ENCODE measurements around the gene LBX2.
"Not testable (repeated sequence)": the region's sequence is repeated elsewhere in the genome, so short reads cannot be mapped to it uniquely, and the experiment has no call there.

LBX2 gene

DNA sequence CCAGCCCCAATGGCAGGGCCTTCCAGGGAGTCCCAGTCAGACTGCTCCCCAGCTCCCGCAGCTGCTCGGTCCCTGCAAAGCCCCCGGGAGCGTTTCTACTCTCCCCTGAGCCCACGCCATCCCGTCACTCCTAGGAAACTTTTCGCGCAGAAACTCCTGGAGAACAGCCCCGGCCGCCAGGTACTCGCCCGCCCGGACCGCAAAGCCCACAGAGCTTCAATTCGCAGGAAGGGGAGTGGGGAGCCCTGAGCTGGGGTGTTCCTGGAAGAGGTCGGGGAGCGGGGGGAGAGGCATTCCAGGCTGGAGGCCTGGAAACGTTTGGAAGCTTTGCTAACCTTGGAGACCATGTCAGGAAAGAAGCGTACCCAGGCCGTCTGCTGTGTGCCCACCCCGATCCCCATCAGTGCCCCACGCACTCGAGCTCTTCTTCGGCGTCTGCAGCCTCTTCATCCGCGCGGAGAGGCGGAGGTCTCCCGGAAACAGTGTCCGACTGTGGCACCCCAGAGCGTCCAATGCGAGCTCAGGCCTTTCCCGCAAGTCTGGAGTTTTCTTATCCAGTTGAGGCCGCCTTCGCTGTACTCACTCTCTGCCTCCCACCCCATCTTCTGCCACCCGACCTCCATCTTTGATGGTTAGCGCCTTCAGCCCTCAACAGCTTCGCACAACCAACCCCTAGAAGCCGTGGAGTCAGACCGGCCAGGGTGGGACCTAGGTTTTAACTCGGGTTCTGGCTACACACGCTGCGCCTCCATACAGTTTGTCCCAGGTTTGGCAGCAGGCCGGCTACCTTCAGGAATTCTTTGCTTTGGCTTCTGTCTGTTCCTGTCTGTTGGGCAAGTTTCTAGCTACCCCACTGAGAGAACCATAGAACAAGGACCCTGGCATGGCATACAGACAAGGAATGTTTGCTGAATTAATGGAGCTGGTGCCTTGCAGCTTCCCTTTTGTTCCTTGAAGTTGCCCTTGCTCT, 4.4 kb upstream of the LBX2 start:
- no peak for DNase-seq (ENCODE audit: low spot score)

DNA sequence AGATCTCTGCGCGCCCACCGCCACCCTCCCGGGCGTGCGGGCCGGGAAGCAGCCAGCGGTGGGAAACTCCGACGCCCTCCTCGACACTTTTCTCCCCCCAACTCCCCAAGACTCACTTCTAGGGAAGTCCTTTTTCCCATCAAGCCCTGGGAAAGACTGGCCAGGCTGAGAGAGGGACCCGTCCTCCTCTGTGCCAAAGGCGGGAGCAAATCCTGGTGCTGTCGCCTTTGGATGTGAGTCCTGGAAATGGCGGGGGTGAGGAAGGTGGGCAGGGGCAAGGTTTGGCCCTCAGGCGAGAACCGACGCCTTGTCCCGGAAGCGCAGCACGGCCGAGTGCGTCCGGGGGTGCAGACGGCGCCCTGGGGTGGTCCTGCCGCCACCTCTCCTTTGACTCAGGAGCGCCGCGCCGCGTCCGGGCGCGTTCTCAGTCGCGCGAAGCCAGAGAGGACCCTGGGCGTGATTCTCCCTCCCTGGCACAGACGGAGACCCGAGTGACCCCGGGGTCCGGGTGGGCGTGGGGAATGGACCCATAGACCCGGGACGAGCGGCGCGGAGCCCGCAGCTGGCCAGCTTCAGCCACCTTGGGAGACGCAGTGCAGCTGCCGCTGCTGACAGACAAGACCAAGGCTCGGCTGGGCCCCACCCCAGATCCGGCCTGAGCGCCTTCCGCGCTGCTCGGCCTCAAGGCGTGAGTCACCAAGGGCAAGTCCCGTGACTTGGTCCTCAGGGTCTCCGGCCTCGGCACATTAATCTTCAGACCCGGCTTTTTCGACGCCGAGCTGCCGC, 3.5 kb upstream of the LBX2 start:
- DNase-seq (ENCODE audit: low spot score) = no peak

DNA sequence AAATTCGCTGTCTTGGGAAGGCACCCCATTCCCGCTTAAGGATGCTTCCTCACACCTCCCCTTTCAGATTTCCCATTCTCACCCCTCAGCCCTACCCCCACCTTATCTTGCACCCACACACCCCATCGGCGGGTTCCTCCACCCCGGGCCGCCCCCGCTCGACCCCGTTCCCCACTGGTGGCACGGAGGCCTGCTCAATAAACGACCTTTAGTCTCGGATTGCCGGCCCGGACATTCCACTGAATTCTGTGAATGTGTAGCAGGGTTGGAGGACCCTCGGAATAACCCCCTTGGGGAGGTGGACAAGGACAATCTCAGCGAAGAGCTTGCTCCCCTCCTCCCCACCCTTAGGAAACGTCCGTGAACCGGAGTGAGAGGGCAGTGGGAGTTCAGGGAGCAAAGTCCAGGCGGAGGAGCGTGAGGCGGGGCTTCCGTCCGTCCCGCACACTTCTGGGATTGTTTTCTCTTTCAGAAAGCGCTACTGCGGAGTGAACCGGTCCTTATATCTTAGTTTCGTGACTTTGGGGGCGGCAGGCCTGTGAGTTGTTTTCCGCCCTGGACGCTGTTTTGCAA, 2.8 kb upstream of the LBX2 start:
- DNase-seq (ENCODE audit: low spot score) = no peak

DNA sequence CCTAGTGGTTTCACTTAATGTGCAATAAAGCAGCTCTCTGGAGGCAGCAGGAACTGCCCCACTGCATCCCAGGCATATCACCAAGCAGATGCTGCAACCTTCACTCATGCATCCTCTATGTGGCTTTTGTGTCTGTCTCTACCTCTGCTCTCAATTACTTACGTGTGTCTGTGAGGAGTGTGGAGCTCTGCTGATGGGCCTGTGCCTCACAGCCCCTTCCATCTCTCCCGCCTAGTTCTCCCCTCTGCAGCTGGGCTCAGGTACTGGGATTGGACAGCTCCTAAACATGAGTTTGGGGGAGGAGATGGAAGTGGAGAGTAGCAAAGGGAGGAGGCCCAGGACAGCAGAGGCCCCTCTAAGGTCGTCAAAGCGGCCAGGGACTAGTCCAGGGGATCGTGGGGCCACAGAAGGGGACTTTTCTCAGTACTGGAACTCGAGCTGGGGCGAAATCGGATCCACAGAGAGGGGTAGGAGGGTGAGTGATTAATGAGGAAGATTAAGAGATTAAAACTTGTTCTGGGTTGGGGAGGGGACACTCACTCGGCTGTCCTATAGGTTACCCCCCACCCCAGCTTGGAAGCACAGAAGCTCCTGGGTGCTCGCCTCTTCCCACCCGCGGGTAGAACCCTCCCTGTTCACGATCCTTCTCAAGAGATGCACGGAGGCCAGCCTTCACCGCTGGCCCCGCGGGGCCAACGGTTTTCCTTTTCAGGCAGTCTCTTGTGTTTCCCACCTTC, 2.1 kb upstream of the LBX2 start:
- peak; percentile 52 for DNase-seq (ENCODE audit: low spot score)

DNA sequence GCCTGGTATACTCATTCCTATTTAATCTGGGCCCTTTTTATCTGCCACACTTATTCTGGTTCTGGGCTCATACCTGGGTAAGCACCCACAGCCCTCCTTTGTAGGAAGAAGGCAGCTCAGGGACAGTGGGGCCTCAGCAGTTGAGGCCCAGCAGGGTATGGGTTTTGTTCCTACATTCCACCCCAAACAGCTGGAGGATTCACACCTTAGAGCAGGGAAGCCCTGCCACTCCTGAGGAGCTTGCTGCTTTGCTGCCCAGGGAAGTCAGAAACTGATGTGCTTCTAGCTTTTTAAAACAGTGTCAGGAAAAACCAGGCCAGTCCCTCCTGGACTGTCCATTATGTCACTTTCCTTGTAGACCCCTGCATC, 1.2 kb upstream of the LBX2 start:
- no peak for DNase-seq (ENCODE audit: low spot score)

DNA sequence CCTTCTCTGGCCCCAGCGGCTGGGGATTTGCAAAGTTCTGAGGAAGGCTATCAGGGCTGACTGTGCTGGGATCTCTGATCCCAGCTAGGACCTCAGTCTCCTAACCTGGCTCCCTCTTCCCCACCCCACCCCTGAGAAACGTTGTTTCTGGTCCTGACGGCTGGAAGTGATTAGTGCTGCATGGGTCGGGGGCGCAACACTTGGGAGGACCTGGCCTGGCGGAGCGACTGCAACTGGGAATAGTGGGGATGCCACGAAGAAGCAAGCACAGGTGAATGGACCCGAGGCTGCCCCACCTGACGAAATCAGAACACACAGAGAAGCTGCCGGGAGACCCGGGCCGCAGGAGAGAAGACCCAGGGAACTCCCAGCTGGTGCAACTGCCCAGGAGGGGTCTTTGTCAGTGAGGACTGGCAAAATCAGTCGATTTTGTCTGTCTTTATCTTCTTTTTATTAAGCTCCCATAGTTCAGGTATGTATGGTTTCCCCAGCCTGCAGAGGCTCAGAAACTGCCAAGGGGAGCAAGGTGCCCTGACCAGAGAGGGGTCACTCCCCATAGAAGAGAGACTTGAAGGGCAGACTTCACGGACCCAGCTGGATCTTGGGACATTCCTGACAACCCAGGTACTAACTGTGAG, 656 bp upstream of the LBX2 start:
- no peak for DNase-seq (ENCODE audit: low spot score)

DNA sequence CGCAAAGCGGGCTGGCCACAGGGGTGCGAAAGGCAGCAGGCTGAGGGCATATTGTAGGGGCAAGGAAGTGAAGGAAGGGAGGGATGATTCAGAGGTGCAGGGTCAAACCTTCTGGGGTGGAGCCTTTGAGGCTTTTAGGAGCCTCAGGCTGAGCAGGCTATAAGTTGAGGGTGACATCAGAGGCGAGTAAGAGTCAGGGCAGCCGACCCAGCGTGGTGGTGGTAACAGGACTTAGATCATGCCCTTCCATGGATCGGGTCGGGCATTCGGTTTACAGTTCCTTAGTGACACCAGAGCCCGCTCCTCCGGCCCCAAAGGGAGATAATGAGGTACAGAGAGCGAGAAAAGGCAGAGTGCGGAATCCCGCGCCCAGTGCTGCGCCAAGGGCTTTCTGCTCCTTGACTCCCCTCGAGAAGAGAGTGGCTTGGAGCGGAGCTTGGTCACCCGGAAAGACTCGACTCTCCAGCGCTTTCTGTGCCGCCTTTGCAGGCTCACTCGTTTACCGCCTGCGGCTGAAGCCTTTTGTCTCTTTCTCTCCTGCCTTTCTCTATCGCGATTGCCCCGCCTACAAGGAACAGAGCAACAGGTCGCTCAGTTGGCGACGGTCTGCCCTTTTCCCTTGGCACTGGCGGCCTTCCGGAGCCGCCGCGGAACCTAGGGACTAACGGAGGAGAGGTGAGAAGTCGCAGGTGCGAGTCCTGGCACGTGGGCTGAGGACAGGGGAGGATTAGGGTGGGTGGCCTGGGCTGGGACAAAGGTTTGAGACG, 720 bp downstream of the LBX2 start:
- DNase-seq (ENCODE audit: low spot score) = no peak

DNA sequence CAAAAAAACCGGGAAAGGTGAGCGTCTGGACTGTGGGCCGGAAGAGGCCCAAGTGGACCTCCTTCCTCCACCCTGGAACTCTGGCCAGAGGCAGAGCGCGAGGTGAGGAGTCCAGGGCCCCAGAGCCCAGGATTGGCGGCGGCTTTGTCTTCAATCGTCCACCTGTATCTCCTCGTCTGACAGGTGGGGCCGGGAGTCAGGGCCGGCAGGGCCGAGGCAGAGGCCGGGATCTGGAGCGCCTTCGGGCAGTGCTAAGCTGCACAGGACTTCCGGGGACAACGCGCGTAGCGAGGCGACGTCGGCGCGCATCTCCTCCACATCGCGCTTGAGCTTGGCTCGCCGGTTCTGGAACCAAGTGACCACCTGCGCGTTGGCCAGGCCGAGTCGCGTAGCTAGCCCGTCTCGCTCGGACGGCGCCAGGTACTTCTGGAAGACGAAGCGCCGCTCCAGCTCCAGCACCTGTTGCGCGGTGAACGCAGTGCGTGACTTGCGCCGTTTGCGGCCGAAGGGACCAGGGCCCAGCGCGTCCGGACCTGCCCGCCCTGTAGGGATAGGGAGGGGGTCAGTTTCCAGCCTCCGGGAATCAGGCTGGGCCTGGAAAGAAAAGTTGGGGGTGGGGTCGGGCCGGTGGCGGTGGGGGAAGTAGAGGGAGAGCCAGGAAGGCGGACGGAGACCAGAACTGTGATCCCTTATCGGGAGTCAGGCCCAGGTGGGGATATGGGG, 1.5 kb downstream of the LBX2 start:
- DNase-seq (ENCODE audit: low spot score) = no peak

DNA sequence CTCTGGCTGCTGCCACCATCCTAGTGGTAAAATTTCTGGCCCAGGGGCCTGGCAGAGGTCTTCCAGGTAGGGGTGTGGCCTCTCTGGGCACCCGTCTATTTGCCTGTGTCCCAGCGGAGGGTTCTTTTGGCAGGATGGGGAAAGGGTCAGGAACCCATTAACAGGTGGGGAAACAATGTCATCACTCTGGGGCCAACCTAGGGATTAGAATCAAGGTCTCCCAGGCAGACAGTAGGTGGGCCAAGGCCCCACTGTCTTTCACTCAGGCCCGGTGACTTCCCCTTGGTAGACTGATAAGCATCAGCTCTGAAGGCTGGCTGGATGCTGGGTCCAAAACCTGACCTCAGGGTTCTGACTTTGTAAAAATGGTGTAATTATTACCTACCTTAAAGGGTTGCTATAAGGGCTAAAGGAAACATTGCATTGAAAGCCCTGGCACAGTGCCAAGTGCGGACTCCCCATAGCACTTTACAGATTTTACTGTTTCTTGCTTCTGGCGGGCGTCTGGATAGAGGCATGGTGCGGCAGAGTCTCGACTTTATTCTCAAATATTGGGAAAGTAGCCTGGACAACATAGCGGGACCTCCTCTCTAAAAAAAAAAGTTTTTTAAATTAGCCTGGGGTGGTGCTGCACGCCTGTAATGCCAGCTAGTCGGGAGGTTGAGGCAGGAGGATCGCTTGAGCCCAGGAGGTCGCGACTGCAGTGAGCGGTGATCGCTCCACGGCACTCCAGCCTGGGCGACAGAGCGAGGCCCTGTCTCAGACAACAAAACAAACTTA, 2.2 kb downstream of the LBX2 start:
- DNase-seq (ENCODE audit: low spot score) = no peak

DNA sequence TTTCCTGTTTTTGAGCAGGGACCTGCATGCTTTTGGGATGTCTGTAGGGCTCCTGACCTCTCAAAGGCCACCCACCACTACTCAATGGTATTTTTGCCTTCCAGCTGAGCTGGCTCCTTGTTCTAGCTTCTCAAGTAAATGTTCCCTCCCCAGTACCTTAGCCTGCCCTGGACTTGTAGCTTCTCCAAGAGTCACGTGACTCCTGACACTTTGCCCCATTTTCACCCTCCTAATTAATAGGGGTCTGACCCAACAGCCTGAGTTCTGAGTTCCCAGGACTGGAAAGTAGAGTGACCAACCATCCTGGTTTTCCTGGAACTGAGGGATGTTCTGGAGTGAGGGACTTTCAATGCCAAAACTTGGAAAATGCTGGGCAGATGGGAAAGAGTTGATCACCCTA, 4.0 kb downstream of the LBX2 start:
- DNase-seq (ENCODE audit: low spot score) = no peak

DNA sequence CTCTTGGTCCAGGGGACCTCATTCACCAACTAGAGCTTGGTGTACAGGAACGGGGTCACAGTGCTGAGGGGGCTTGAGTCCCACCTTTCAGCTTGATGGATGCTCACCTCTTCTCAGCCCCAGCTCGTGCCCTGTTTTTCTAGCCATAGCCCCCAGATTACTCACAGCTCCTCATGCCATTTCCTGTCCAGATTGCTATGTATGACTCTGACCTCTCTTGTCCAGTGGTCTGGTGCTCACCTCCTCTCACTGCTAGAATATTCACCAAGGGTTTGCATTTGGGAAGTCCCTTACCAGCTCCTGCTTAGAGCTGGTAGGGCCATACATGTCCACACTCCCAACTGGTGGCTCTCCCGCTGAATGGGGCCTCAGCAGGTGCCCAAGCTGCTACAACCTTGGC, 5.9 kb downstream of the LBX2 start:
- DNase-seq (ENCODE audit: low spot score) = no peak

DNA sequence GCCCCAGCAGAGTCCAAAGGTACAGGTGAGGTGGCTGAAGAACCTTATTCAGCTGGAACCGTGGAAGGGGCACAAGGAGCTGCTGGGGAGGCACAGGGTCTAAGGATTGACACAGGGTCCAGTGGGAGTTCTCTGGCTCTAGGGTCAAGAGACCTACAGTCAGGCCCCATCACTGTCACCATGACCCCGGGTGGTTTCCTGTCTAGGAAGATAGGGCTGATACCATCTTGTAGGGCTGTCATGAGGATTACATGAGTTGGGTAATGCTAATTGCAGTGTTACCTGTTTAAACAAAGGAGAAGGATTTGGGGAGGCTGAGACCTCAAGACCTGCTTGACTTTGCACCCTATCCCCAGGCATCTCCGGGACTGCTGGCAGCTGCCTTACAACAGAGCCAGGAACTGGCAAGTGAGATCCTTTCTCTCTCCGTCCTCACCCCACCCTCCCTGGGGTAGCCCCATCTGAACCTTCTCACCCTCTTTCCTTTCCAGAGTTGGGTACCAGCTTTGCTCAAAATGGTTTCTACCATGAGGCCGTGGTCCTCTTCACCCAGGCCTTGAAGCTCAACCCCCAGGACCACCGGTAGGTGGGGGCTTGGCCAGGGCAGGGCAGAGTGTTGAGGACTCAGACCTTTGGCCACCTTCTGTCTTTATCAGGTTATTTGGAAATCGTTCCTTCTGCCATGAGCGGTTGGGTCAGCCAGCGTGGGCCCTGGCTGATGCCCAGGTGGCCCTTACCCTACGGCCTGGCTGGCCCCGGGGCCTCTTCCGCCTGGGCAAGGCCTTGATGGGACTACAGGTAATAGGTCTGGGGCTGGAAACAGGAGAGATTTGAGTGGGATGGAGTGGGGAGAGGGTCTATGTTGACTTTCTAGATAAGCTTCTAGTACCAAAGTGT, 7.5 kb downstream of the LBX2 start:
- no peak for DNase-seq (ENCODE audit: low spot score)

DNA sequence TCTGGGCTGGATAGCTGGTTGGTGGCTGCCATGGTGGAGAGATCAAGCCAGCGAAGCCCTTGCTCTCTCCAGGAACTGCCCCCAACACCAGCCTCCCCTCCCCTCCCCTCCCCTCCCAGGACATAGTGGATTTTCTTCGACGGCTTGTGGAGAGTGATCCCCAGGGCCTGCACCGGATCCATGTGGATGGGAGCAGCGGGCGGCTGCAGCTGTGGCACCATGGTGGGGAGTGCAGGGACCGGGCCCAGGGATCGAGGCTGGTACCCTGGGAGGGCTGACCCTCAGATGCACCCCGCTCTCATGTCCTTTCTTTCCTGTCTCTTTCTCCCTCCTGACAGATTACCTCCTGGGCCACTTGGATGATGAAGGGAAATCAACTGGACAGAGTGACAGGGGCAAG, 9.5 kb downstream of the LBX2 start:
- DNase-seq (ENCODE audit: low spot score) = no peak

DNA sequence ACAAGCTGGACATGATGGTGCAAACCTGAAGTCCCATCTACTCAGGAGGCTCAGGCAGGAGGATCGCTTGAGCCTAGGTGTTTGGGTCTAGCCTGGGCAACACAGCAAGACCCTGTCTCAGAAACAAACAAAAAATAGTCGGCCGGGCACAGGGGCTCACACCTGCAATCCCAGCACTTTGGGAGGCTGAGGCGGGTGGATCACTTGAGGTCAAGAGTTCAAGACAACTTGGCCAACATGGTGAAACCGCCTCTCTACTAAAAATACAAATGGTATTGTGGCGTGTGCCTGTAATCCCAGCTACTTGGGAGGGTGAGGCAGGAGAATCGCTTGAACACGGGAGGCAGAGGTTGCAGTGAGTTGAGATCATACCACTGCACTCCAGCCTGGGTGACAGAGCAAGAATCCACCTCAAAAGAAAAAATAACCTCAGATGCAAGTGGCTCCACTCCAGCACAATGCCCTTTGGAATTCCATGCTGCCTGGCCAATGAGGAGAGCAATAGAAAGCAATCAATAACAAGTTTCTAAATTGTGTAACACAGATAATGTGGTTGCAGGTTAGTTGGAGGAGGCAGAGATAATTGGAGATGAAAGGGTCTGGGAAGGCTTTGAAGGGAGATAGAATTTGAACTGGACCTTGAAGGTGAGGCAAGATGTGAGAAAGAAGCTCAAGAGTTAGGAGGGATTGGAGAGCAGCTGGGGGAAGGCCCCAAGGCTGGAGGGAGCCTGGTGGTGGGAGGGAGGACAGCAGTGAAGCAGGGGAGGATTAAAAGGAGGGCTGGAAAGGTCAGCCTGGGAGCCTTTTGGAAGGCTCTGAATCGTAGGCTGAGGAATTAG, 10.5 kb downstream of the LBX2 start:
- DNase-seq (ENCODE audit: low spot score) = no peak

DNA sequence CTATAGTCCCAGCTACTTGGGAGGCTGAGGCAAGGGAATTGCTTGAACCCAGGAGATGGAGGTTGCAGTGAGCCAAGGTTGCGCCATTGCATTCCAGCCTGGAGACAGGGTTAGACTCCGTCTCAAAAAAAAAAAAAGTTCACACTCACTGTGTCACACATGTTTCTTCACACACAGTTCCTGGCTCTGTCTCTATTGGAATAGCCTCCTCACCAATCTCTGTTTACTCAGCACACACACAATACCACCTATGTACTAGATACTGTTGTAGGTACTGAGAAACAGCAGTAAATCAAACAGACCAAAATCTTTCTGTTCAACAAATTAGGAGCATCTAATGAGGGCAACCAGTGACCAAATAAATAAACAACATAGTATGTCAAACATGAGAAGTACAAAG, 13.3 kb downstream of the LBX2 start:
- no peak for DNase-seq (ENCODE audit: low spot score)

DNA sequence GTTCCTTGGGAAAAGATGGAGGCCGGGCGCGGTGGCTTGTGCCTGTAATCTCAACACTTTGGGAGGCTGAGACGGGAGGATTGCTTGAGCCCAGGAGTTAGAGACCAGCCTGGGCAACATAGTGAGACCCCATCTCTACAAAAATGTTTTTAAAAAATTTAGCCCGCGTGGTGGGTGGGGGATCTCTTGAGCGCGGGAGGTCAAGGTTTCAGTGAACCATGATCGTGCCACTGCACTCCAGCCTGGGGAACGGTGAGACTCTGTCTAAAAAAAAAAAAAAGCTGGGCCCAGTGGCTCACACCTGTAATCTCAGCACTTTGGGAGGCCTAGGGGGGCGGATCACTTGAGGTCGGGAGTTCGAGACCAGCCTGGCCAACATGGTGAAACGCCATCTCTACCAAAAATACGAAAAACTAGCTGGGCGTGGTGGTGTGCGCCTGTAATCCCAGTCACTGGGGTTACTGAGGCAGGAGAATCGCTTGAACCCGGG, 15.7 kb downstream of the LBX2 start:
- not testable (repeated sequence) for DNase-seq (ENCODE audit: low spot score)

All from D341Med (cell line).